Measurements from ENCODE around the gene RNF151. TPM values are rescaled to one million over a fixed set of nuclear protein-coding genes. Genes with fewer than 3 reads are reported as not detected.

The RNF151 gene
- total and polyA plus RNA-seq, 2 of the 13 experiments (the other 11 are each of a cell fraction or from before 2014, with no cell fraction given) = not detected

GRCh38 chr16:2009791-2010510 lies 43.3 kb downstream of the RNF151 start, which contains the start of gene ZNF598 (continued):
- no peak for TF ChIP-seq MLXIP (CRISPR knock-in tag; IDR thresholded peaks at IDR 0.05; ENCODE audit: borderline replicate concordance)
- TF ChIP-seq PPARG (CRISPR knock-in tag; conservative IDR thresholded peaks at IDR 0.05) = peak; percentile 30; the same call in 1 of the 2 replicates
- no peak for TF ChIP-seq ZBTB40 (IDR thresholded peaks at IDR 0.05)
- TF ChIP-seq ZBTB40 (CRISPR knock-in tag; IDR thresholded peaks at IDR 0.05) = peak; percentile 19
- no peak for TF ChIP-seq PRMT3 (CRISPR knock-in tag; IDR thresholded peaks at IDR 0.05; ENCODE audit: borderline replicate concordance, low read depth)
- peak; percentile 58; the same call in 1 of the 2 replicates for TF ChIP-seq ZBTB14 (CRISPR knock-in tag; IDR thresholded peaks at IDR 0.05)
- no peak for TF ChIP-seq SKI (IDR thresholded peaks at IDR 0.05; ENCODE audit: partially characterized antibody)
- peak; percentile 59 for TF ChIP-seq ZNF446 (CRISPR knock-in tag; IDR thresholded peaks at IDR 0.05)
- no peak for TF ChIP-seq ZNF777 (CRISPR knock-in tag; IDR thresholded peaks at IDR 0.05)
- peak; percentile 87 for TF ChIP-seq ZNF709 (CRISPR knock-in tag; IDR thresholded peaks at IDR 0.05)
- TF ChIP-seq RBM22 (optimal IDR thresholded peaks at IDR 0.05; ENCODE audit: low read length) = peak; percentile 40
- TF ChIP-seq HOXA9 (CRISPR knock-in tag; IDR thresholded peaks at IDR 0.05; ENCODE audit: borderline replicate concordance) = peak; percentile 35; the same call in 1 of the 2 replicates
- TF ChIP-seq NBN (conservative IDR thresholded peaks at IDR 0.05) = no peak
- TF ChIP-seq ZFP41 (CRISPR knock-in tag; IDR thresholded peaks at IDR 0.05; ENCODE audit: borderline replicate concordance) = no peak
- TF ChIP-seq ZNF879 (CRISPR knock-in tag; IDR thresholded peaks at IDR 0.05) = no peak; the same call in 1 of the 2 replicates
- no peak for TF ChIP-seq KAT2B (IDR thresholded peaks at IDR 0.05; ENCODE audit: borderline replicate concordance, low read depth, low read length)
- TF ChIP-seq ZNF569 (CRISPR knock-in tag; IDR thresholded peaks at IDR 0.05; ENCODE audit: borderline replicate concordance) = no peak

All from HepG2 (cell line).